Retinal pigment epithelial cell (primary cell): ENCODE data around the gene COL4A1.

Experiments
- DNase-seq: peaks from one replicate; pipeline ENCODE4 v3.0.0-alpha.2; 2010; ENCODE audit warnings: low read depth
- H3K4me3 ChIP-seq: 2 replicates; pipeline ENCODE4 v1.5.1; 2011; ENCODE audit warnings: mild to moderate bottlenecking, low read length, control low read depth, moderate library complexity
- CTCF ChIP-seq: conservative IDR thresholded peaks from 2 replicates; pipeline ENCODE4 v1.5.1; 2011; ENCODE audit warnings: low read depth, low read length, control low read depth, inconsistent platforms

COL4A1 gene

GRCh38 chr13:110298505-110299282 lies 8.3 kb downstream of the COL4A1 start:
- no peak overlapping the region for H3K4me3 ChIP-seq
- DNase-seq: no peak
- no peak for TF ChIP-seq CTCF

GRCh38 chr13:110297766-110298504 lies 9.0 kb downstream of the COL4A1 start:
- DNase-seq: no peak
- TF ChIP-seq CTCF: no peak
- no peak overlapping the region for H3K4me3 ChIP-seq

GRCh38 chr13:110297011-110297410 lies 9.9 kb downstream of the COL4A1 start:
- no peak for DNase-seq
- no peak for TF ChIP-seq CTCF
- H3K4me3 ChIP-seq: no peak overlapping the region

GRCh38 chr13:110294622-110295021 lies 12.3 kb downstream of the COL4A1 start:
- DNase-seq: no peak
- H3K4me3 ChIP-seq: no peak overlapping the region
- no peak for TF ChIP-seq CTCF

- no peak overlapping the region for H3K4me3 ChIP-seq
- TF ChIP-seq CTCF: no peak
- DNase-seq: no peak
These were observed 12.8 kb downstream of the COL4A1 start for GRCh38 chr13:110294146-110294545.

- no peak for DNase-seq
- no peak for TF ChIP-seq CTCF
- H3K4me3 ChIP-seq: no peak overlapping the region
These were observed 13.3 kb downstream of the COL4A1 start for GRCh38 chr13:110293649-110294048.

GRCh38 chr13:110293037-110293436 lies 13.9 kb downstream of the COL4A1 start:
- no peak for DNase-seq
- TF ChIP-seq CTCF: no peak
- no peak overlapping the region for H3K4me3 ChIP-seq
